ENCODE measurements around the gene SUSD4. TPM values are rescaled to one million over a fixed set of nuclear protein-coding genes. Genes with fewer than 3 reads are reported as not detected.

Gene SUSD4
- total RNA-seq, 1 experiment from 2014 or later: 3.2 TPM

DNA sequence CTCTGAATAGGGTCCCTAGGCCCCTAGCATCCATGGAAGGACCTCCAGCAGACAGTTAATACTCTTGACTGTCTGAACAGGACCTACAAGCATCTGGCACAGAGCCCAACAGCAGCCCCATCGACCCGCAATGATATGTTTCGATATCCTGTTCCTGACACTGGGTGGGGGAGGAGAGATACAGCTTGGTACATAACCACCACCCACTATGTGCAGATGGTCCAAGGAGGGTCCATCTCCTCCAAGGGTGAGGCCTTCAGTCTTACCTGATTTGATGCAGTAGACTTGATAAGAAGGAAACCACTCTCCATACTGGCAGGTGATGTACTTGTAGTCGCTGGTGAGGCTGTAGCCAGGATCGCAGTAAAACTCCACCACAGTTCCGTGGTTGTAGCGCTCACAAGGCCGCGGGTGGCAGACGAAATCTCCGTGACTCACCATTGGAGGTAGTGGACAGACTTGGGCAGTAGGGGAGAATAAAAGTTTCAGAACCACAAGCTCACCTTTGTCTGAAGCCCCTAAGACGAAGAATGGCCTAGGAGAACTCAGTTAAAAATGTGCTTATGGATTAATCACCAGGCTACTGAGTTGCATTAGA lies 134.9 kb downstream of the SUSD4 start:
- H3K4me3 ChIP-seq: no peak overlapping the region
- H3K9me3 ChIP-seq (ENCODE audit: insufficient read depth, low read depth): no peaks in the 10 kb centered on the region; the same call in 1 of the 2 replicates
- no peak overlapping the region for H3K4me2 ChIP-seq
- POLR2A ChIA-PET (ENCODE audit: unreplicated experiment): no interaction called here
- H3K27me3 ChIP-seq (ENCODE audit: insufficient read depth, low read depth): no peaks in the 10 kb centered on the region
- TF ChIP-seq, protein P1, sequence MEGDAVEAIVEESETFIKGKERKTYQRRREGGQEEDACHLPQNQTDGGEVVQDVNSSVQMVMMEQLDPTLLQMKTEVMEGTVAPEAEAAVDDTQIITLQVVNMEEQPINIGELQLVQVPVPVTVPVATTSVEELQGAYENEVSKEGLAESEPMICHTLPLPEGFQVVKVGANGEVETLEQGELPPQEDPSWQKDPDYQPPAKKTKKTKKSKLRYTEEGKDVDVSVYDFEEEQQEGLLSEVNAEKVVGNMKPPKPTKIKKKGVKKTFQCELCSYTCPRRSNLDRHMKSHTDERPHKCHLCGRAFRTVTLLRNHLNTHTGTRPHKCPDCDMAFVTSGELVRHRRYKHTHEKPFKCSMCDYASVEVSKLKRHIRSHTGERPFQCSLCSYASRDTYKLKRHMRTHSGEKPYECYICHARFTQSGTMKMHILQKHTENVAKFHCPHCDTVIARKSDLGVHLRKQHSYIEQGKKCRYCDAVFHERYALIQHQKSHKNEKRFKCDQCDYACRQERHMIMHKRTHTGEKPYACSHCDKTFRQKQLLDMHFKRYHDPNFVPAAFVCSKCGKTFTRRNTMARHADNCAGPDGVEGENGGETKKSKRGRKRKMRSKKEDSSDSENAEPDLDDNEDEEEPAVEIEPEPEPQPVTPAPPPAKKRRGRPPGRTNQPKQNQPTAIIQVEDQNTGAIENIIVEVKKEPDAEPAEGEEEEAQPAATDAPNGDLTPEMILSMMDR (conservative IDR thresholded peaks at IDR 0.05): no peak
- no peaks in the 10 kb centered on the region for H3K36me3 ChIP-seq (ENCODE audit: low read depth)
- H2AFZ ChIP-seq: no peak overlapping the region
- intact Hi-C loops (cut with micrococcal nuclease; ENCODE audit: unreplicated experiment): no loop called here
- DNase-seq: no peak
- no peaks in the 10 kb centered on the region for H3F3A ChIP-seq (ENCODE audit: insufficient read depth, low read depth)
- peaks cover 21% of the 10 kb centered on the region for H3K4me1 ChIP-seq (replicated peaks; ENCODE audit: insufficient read depth)
- no peak overlapping the region for H3K27ac ChIP-seq
- no TSS peak for BruUV-seq (replicated peaks)
- CTCF ChIA-PET: interaction anchor here (0.6 to 1.2 kb wide), 2 partner anchors 89 to 431 kb away, joined by 3 read pairs; no protein-coding TSS in a partner anchor
- H3K9me2 ChIP-seq (ENCODE audit: insufficient read depth): no peaks in the 10 kb centered on the region
- no peaks in the 10 kb centered on the region for H4K20me1 ChIP-seq (ENCODE audit: insufficient read depth)
- no peaks in the 10 kb centered on the region for H3K79me2 ChIP-seq (ENCODE audit: low read depth)

DNA sequence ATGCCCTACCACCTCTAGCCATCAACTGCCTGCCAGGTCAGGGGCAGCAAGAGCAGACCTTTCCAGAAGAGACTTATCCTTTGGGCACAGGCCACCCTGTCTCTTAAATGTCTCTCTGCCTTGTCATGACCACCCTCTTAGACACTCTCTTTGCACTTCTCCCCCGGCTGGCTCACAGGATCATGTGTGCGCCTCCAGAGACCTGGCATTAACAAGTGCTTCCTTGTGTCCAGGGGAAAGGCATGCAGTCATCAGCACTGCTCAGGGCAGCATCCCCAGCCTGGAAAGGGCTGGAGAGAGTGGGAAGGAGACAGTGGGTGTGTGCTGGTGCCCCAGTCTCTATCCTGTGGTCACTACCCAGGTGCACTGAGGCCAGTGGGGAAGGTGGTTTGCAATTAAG lies 135.8 kb downstream of the SUSD4 start:
- H3K9me2 ChIP-seq (ENCODE audit: insufficient read depth): no peaks in the 10 kb centered on the region
- no peaks in the 10 kb centered on the region for H3K79me2 ChIP-seq (ENCODE audit: low read depth)
- H3K4me1 ChIP-seq (replicated peaks; ENCODE audit: insufficient read depth): peaks cover 13% of the 10 kb centered on the region
- no peak for DNase-seq
- no peaks in the 10 kb centered on the region for H3K36me3 ChIP-seq (ENCODE audit: low read depth)
- H3K9me3 ChIP-seq (ENCODE audit: insufficient read depth, low read depth): no peaks in the 10 kb centered on the region; the same call in 1 of the 2 replicates
- POLR2A ChIA-PET (ENCODE audit: unreplicated experiment): no interaction called here
- no peak overlapping the region for H3K27ac ChIP-seq
- H2AFZ ChIP-seq: no peak overlapping the region
- no peaks in the 10 kb centered on the region for H3F3A ChIP-seq (ENCODE audit: insufficient read depth, low read depth)
- intact Hi-C loops (cut with micrococcal nuclease; ENCODE audit: unreplicated experiment): no loop called here
- BruUV-seq (replicated peaks): no TSS peak
- TF ChIP-seq, protein P1 (conservative IDR thresholded peaks at IDR 0.05): no peak
- no peak for TF ChIP-seq EZH2 (IDR thresholded peaks at IDR 0.05; ENCODE audit: low read depth)
- no peak overlapping the region for H3K4me3 ChIP-seq
- no peaks in the 10 kb centered on the region for H3K27me3 ChIP-seq (ENCODE audit: insufficient read depth, low read depth)
- no peaks in the 10 kb centered on the region for H4K20me1 ChIP-seq (ENCODE audit: insufficient read depth)
- no peak overlapping the region for H3K4me2 ChIP-seq
- CTCF ChIA-PET: no interaction called here

DNA sequence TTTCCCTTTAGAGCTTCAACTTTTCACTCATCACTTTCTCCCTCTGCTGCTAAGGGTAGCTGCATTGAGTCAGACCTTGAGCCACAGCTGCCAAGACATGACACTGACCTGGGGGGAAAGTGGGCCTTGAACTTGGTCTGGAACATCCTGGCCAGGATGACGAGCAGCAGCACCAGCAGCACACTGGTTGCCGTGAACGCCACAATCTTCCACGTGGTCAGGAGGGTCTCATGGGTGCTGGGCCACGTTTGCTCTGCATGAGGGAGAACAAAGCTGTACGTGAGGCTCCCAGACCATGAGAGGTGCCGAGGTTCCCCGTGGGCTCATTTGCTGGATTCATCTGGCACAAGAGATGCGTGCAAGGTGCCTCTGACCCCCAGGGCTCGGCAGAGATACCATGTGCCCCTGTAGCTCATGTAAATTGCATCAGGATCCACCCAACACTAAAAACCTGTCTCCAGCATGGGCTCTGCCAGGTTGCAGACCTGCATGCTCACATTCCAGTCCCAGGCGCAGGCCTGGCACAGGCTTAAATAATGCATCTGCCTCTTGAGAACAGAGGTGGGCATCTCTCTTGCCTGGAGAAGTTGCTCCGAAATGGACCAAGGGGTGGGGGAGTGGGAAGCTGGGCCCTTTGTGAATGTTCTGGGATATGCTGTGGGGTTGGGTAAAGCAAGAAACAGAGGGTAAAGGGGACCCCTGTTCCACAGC lies 136.3 kb downstream of the SUSD4 start:
- intact Hi-C loops (cut with micrococcal nuclease; ENCODE audit: unreplicated experiment): no loop called here
- POLR2A ChIA-PET (ENCODE audit: unreplicated experiment): interaction anchor here (0.5 kb wide), 1 partner anchor 21 kb away, joined by 4 read pairs; no protein-coding TSS in a partner anchor
- no peak overlapping the region for H3K4me3 ChIP-seq
- H4K20me1 ChIP-seq (ENCODE audit: insufficient read depth): no peaks in the 10 kb centered on the region
- BruUV-seq (replicated peaks): no TSS peak
- no peaks in the 10 kb centered on the region for H3K36me3 ChIP-seq (ENCODE audit: low read depth)
- CTCF ChIA-PET: no interaction called here
- TF ChIP-seq, protein P1 (conservative IDR thresholded peaks at IDR 0.05): no peak
- TF ChIP-seq EZH2 (IDR thresholded peaks at IDR 0.05; ENCODE audit: low read depth): no peak
- H2AFZ ChIP-seq: no peak overlapping the region
- no peak overlapping the region for H3K27ac ChIP-seq
- H3F3A ChIP-seq (ENCODE audit: insufficient read depth, low read depth): no peaks in the 10 kb centered on the region
- H3K4me1 ChIP-seq (replicated peaks; ENCODE audit: insufficient read depth): peaks cover 9% of the 10 kb centered on the region
- no peaks in the 10 kb centered on the region for H3K79me2 ChIP-seq (ENCODE audit: low read depth)
- H3K9me2 ChIP-seq (ENCODE audit: insufficient read depth): no peaks in the 10 kb centered on the region
- DNase-seq: no peak
- H3K9me3 ChIP-seq (ENCODE audit: insufficient read depth, low read depth): no peaks in the 10 kb centered on the region; the same call in 1 of the 2 replicates
- H3K27me3 ChIP-seq (ENCODE audit: insufficient read depth, low read depth): no peaks in the 10 kb centered on the region
- no peak overlapping the region for H3K4me2 ChIP-seq

Data from PC-9 (cell line).